GM21786 (cell line): Measurements from ENCODE around the gene EVC2.

Source experiments
- ATAC-seq: cut with Tn5 transposase; IDR thresholded peaks from one replicate; pipeline ENCODE4 v1.9.1; 2021; ENCODE audit not compliant: unreplicated experiment

EVC2 gene

DNA sequence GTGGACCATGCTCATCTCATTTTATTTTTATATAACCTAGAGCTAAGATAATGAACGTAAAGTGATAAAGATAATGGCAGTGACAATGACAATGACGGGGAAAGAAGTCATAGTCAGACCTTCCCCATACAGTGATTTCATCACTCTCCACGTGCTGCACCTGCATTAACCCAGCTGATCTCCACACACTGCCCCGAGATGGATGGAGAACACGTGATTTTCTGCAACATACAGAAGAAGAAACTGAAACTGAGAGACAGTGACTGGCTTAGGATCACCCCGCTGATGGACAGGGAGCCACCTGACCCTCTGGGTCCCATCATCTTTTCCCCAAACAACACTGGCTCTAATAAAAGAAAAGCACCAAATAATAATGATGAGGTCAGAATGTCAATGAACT lies 22.0 kb downstream of the EVC2 start:
- no peak for ATAC-seq

DNA sequence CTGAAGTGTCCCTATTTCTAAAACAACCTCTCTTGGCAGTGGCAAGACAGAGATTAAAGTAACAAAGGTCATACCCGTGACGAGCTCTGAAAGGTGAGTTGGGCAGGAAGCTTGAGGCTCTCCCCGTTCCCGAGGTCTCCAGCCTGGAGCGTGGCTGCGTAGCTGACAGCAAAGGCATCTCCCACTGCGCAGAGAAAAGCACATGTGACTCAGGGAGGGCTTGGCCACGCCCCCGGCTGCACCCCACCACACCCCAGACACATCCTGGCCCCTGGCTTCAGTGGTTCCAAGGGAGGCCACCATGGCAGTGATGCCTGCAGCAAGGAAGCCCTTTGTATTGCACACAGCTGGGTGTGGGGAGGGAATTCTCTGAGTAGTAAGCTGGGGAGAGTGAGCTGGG lies 23.1 kb downstream of the EVC2 start:
- no peak for ATAC-seq

DNA sequence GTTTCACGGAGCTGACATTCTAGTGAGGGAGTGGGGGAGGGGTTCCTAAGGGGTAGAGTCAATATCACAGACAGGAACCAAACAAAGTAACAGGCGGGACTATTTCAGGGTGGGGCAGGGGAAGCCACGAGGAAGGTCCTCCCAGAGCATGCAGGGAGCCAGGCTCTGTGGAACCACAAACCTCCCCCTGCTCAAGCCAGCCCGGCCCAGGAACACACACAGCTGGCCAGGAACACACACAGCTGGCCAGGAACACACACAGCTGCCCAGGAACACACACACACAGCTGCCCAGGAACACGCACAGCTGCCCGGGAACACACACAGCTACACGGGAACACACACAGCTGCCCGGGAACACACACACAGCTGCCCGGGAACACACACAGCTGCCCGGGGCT lies 24.8 kb downstream of the EVC2 start:
- ATAC-seq = no peak

DNA sequence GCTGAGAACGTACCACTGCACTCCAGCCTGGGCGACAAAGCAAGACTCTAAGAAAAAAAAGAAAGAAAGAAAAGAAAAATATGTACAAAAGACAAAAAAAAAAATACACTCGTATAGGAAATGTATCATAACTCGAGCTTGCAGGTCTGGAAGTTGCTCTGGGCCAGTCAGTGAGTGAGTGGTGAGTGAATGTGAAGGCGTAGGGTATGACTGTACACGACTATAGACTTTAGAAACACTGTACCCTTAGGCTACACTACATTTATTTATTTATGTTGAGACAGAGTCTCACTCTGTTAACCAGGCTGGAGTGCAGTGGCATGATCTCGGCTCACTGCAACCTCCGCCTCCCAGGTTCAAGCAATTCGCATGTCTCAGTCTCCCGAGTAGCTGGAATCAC lies 29.4 kb downstream of the EVC2 start:
- ATAC-seq = no peak

DNA sequence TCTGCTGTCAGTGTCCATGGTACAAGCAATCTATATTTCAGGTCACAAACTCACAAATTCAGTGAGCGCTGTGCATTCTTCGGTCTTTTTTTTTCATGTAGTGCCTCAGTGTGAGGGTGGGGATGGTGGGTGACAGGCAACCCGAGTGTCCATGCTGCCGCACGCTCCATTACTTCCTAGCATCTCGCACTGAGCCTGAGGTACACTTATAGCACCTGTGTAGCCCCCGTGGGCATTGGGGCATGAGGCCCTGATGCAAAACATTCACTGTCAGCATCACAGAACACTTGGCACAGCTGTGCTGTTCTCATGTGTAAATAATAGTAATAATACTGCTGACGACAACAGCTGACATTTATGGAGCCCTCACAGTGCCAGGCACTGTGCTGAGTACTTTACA lies 31.6 kb downstream of the EVC2 start:
- ATAC-seq = no peak

DNA sequence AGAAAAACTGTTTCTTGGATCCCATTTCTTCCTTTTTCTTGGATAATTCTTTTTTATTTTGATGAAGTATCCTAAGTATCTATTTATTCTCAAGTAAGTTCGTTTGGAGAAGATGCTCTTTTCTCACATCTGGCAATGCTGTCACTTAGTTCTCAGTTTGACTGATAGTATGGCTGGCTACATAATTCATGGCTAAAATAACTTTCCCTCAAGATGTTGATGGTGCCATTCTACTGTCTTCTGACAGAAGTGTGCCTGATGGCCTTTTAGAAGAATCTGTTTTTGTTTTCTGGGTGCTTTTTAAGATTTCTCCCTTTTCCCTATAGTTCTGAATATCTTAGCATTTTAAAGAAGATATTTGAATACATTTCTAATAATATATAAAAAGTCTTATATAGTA lies 41.6 kb downstream of the EVC2 start:
- no peak for ATAC-seq

DNA sequence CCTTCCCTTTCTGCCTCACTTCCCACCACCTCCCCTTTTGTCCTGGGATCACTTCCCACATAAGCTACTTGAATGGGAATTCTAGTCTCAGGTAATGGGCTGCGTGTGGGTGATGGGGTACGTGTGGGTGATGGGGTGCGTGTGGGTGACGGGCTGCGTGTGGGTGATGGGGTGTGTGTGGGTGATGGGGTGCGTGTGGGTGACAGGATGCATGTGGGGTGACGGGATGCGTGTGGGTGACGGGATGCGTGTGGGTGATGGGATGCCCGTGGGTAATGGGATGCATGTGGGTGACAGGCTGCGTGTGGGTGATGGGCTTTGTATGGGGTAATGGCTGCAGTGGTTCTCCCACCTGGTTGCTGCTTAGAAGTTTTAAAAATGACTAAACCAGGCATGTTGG lies 43.6 kb downstream of the EVC2 start:
- no peak for ATAC-seq

DNA sequence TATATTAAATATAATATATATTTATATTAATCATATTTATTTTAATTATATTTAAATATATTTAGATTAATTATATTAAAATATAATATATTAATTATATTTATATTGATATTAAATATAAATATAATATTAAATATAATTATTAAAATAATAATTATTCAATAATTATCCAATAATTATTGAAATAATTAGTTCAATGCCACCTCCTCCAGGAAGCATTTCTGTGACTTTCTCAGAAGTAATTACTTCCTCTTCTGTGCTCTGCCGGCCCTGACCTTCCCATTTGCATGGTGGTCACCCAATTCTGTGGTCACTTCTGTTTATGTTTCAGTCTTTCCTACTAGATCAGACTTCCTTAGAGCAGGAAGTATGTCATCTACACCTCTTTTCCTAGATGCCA lies 45.8 kb downstream of the EVC2 start:
- ATAC-seq = no peak

DNA sequence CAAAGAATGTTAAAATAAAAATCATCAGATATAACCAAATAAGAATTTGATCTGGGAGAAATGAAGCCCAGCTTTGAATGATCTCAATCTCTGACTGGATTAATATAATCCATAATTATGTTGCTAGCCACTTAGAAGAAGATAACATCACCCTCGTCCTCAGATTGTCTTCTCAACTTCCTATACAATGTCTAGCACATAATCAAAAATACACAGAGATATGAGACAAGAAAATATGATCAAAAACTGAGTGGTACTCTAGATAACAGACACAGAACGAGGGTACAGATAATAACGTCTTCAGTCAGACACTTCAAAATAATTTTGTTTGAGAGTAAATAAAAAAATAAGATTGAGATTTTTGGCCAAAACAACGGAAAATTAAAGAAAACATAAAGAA lies 47.1 kb downstream of the EVC2 start:
- no peak for ATAC-seq

DNA sequence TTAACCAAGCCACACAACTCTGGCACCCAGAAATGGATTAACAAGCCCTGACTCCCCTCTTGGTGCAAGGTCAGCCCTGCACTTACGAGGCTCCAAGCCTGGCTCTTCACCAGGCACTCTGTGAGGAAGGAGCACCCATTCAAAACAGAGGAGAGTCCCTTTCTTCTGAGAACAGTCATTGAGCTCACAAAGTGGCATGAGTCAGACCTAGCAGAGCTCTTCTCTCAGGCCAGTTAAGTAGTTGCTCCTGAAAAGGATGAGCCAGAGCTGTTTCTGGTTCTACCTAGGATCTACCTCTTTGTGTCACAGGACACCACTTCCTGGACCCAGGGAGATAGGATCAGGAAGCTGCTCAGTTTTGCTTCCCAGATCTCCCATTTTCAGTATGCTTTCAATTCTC lies 48.2 kb downstream of the EVC2 start:
- no peak for ATAC-seq

DNA sequence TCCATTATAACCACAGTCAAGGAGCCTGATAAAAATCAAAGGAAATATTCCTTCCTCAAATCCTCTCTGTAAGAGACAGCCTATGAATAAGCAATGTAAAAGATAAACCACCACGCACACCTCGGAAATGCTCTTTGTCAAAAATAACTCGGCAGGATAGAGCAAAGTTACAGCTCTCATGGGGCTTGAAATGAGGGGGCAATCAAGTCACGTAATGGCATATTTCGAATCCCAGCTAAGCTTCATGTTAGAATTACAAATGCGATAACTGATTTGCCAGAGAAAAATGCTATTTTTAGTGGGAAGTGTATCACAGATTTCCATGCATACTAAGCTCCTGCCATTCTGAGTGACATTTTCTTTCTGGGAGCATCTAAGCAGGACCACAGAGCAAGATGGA lies 49.4 kb downstream of the EVC2 start:
- no peak for ATAC-seq

DNA sequence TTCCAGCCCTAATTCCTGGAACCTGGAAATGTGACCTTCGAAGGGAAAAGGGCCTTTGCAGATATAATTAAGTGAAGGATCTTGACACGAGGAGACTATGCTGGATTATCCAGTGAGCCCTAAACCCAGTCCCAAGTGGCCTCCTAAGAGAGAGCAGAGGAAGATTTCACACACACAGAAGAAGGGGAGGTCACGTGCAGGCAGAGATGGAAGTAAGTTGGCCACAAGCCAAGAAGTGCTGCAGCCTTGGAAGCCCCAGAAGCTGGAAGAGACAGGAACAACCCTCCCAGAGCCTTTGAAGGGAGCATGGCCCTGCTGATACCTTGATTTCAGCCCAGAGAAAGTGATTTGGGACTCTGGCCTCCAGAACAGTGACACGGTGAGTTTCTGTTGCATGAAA lies 51.9 kb downstream of the EVC2 start:
- no peak for ATAC-seq

DNA sequence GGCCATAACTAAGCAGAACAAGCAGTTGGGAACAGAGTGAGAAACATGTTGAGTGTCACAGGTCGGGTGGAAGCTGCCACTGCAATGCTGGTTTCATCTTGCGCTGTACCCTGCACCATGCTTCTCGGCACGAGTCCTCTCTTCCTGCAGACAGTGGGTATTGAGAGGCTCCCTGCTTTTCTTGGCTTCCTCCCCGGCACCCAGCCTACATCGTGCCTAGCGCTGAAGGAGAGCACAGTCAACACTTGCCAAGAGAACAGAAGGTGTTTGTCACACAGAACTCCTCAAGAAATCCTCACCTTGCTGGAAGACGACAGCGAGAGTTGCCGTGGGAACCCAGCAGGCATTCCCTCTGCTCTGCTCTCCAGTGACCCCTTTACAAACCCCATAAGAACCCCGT lies 53.6 kb downstream of the EVC2 start:
- no peak for ATAC-seq

DNA sequence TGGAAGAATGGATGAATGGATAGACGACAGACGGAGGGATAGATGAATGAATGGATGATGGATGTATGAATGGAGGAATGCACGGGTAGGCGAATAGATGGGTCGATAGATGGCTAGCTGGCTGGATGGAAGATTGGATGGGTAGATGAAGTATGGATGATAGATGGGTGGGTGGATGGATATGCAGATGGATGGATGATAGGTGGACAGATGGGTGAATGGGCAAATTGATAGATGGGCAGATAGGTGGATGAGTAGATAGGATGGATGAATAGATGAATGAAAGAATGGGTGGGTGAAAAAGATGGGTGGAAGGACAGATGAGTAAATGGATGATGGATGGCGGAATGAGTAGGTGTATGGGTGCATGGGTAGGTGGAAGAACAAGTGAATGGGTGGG lies 57.3 kb downstream of the EVC2 start:
- ATAC-seq = no peak

DNA sequence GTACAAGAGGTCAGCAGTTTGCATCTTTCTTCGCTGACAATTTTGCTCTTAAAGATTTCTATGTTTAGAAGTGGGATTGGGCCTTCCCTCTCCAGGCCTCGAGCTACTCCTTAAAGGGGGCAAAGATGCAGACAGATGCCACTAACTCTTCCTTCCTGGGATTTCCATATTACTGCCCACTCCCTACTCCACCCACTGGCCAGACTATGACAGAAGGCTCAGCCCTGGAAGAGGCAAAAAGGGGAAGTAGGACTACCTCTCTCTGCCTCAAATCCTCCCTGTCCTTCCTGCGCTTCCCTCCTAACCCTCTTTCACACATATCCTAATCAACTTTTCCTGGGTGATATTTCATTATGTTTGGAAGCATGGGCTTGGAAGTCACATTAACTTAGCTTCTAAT lies 58.3 kb downstream of the EVC2 start:
- no peak for ATAC-seq

DNA sequence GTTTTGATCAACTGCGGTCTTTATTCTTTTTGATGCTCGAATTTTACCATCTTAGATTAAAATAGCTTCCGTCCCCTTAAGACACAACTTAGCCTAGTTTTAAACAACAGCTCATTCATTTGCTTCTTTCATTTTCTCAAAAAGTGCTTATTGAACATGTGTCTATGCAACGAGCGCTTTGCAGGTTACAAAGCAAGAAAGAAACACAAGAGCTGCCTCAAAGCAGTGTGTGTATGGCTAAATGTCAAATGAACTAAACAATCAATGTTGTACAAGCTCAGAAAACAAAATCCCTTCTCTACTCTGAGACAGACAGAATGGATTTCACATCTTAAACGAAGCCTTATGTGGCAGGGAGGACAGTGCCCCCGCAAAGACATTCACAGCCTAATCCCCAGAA lies 61.0 kb downstream of the EVC2 start:
- no peak for ATAC-seq

DNA sequence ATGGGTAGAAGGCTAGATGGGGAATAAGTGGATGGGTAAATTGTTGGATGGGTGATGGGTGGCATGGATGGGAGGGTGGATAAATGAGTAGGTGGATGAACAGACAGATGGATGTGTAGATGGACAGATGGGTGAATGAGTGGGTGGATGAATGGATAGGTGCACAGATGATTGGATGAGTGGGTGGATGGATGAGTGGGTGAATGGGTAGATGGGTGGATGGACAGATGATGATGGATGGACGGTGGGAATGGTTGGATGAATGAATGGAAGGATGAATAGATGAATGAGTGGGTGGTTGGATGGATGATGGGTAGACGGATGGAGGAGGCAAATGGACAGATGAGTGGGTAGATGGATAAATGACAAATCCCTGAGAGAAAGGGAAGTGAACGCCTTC lies 68.3 kb downstream of the EVC2 start:
- no peak for ATAC-seq

DNA sequence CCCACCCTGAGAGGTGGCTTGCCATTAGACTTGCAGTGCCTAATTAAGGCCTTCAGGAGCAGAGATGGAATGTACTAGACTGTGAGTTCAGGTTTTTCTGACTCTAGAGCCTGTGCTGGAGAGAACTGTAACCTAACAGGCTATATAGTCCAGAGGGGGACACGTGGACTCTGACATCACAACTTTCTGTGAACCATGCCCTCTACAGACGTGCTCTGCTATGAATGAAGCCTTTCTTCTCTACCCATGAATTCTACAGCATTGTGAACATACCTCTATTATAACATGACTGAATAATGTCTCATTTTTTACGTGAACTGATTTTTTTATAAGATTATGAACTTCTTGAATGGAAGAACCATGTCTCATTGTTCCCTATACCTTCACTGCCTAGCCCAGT lies 68.8 kb downstream of the EVC2 start:
- no peak for ATAC-seq

DNA sequence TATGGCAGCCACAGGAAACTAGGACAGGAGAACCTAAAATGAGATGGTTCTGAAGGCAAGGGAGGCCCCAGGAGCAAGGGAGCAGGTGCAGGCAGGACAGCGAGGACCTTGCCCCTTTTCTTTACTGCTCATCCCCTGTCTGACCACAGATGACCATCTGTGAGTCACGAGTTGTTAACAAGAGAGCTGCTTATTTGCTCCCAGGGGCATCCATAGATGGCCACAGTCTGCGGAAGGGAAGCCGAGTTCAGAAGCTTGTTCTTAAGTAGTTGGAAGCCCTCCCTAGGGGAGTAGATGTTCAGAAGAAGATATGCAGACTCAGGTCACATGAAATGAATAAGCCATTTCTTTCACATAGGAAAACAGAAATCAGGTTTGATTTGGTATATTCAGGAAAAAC lies 69.4 kb downstream of the EVC2 start:
- no peak for ATAC-seq

DNA sequence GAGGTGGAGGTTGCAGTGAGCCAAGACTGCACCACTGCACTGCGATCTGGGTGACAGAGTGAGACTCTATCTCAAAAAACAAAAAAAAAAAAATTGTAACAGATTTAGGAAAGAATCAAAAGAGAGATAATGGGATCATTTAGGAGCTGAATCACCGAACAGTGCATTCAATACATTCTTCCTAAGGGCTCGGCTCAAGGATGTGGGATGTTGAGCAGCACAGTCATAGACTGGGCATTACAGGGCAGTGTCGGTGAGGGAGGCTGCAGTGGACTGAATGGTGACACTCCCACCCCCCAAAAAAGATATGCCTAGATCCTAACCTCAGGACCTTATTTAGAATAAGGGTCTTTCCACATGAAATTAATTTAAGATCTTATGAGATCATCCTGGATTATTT lies 70.0 kb downstream of the EVC2 start:
- ATAC-seq = no peak

DNA sequence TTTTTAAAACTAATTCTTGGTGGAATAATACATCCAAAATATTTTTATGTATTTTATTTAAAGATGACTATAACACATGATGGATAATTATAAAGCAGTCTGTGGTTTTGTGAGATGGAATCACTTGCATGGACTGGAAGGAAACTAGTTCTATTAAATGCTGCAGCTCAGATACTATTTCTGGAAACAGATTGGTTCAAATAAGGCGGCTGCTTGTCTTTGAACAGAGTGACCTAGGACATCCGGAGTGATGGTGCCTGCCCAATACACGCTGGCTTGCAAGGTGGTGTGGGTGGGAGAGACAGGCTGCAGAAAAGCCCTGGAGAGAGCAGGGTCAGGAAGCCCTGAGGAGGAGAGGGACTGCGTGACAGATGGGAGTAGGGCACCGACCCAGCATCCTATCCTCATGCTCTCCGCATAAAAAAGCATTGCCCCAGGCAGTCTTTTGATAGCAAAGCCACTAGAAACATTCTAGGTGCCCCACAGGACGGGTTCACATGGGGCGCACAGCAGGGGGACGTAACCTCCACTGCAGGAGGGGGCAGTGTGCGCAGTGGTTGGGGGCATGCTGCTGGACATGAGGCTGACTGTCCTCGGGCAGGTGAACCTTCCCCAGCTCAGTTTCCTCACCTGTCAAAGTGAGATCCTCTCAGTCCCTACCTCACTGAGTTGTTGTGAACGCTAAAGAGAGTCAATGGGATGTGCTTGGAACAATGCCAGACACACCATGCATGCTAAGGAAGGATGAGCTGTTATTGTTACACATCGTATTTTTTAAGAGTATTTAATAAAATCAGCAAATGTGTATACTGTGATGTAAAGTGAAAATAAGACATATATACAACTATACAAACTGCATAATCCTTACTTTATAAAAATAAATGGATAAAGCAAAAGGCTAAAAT lies 71.3 kb downstream of the EVC2 start:
- ATAC-seq = no peak

DNA sequence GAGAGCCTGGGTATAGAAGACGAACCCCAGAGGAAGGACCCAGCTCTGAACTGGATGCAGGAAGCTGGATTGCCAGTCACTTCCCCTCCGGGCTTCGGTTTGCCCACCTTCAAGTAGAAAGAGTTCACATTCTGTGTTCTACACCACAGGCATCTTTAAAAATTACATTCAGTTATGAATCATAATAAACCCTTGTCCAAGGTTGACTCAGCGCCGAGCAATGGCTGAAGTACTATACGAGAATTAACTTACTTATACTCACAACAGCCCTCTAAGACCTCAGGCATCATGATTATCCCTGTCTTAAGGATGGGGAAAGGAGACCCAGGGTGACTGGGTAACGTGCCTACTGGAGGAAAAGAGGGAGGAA lies 72.5 kb downstream of the EVC2 start:
- ATAC-seq = no peak

DNA sequence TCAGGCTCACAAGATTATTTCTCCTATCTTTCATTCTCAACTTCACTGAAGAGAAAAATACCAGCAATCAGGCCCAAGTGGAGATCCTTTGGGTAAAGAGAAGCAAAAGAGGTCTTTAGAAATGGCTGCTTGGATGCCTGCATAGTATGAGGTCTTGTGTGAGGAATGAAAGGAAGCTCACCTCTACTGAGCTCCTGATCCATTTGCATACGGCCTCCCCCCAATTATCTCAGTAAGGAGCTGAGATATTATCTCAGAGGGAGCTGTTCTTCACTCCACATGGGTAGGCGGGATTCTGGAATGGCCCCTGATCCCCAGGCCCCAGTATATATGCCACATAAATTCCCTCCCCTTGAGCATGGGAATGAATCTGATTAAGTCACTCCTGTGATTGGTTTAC lies 75.8 kb downstream of the EVC2 start:
- no peak for ATAC-seq
